A673 (cell line): Measurements from ENCODE around the gene CYP2A6. TPM values are rescaled to one million over a fixed set of nuclear protein-coding genes. Genes with fewer than 3 reads are reported as not detected.

ENCODE experiments used
- BruUV-seq: library from RNA; stranded (reverse); fragments of 400-500 nt; replicated peaks from 2 replicates; lab custom pipeline; 2021; lab: Mats Ljungman, UMichigan
- CTCF ChIA-PET: fragments of 300-600 bp; sonication (Branson Sonifier 250); formaldehyde crosslinking; loops from one replicate; lab custom pipeline; 2022; ENCODE audit warnings: antibody characterized with exemption; lab: Charles Lee
- POLR2A ChIA-PET: fragments of 300-600 bp; sonication (Branson Sonifier 250); formaldehyde crosslinking; loops from one replicate; lab custom pipeline; 2022; ENCODE audit warnings: antibody characterized with exemption; ENCODE audit not compliant: low non-redundant PET; lab: Charles Lee
- DNase-seq: peaks from one replicate; pipeline ENCODE4 v3.0.0-alpha.2; 2015; ENCODE audit warnings: low spot score
- H3K27ac ChIP-seq: fragments of 200-600 bp; sonication (generic); 2 replicates; pipeline ENCODE4 v1.5.1; 2016; ENCODE audit warnings: mixed run types, low read depth, mild to moderate bottlenecking, mixed read lengths, antibody characterized with exemption, low read length; ENCODE audit not compliant: poor library complexity, severe bottlenecking
- H3K27me3 ChIP-seq: fragments of 200-600 bp; sonication (generic); replicated peaks from 2 replicates; pipeline ENCODE4 v1.6.1; 2017; ENCODE audit warnings: mixed run types, low read depth, mild to moderate bottlenecking, mixed read lengths, antibody characterized with exemption, low read length; ENCODE audit not compliant: insufficient read depth, poor library complexity
- H3K36me3 ChIP-seq: fragments of 200-600 bp; sonication (generic); 2 replicates; pipeline ENCODE4 v1.6.1; 2016; ENCODE audit warnings: mixed run types, mild to moderate bottlenecking, mixed read lengths, antibody characterized with exemption, low read length; ENCODE audit not compliant: insufficient read depth, poor library complexity, severe bottlenecking
- H3K4me1 ChIP-seq: fragments of 200-600 bp; sonication (generic); 2 replicates; pipeline ENCODE4 v1.6.1; 2017; ENCODE audit warnings: mixed run types, mild to moderate bottlenecking, mixed read lengths, antibody characterized with exemption, low read length; ENCODE audit not compliant: insufficient read depth, poor library complexity, severe bottlenecking
- H3K4me3 ChIP-seq: fragments of 200-600 bp; sonication (generic); 2 replicates; pipeline ENCODE4 v1.5.1; 2016; ENCODE audit warnings: low read depth, mixed run types, mild to moderate bottlenecking, mixed read lengths, low read length; ENCODE audit not compliant: poor library complexity, severe bottlenecking
- H3K9me3 ChIP-seq: fragments of 200-600 bp; sonication (generic); 2 replicates; pipeline ENCODE4 v1.6.1; 2016; ENCODE audit warnings: mixed run types, low read depth, mild to moderate bottlenecking, mixed read lengths, antibody characterized with exemption, low read length; ENCODE audit not compliant: poor library complexity, severe bottlenecking
- CTCF ChIP-seq: fragments of 300-800, 200-600 bp; sonication (generic); conservative IDR thresholded peaks from 2 replicates; pipeline ENCODE4 v1.5.1; 2017; ENCODE audit warnings: low read depth, mild to moderate bottlenecking, antibody characterized with exemption, low read length, moderate library complexity, mixed read lengths
- EZH2 ChIP-seq: fragments of 200-600 bp; sonication (generic); IDR thresholded peaks from 2 replicates; pipeline ENCODE4 v1.6.1; 2017; ENCODE audit warnings: borderline replicate concordance, low read depth, mild to moderate bottlenecking, mixed read lengths, antibody characterized with exemption, low read length; ENCODE audit not compliant: poor library complexity, severe bottlenecking
- intact Hi-C: fragments of 100-400 bp; cut with micrococcal nuclease; formaldehyde crosslinking; loops from one replicate; pipeline ENCODE4 v1.10.0; 2022; ENCODE audit not compliant: unreplicated experiment
- total RNA-seq: library from RNA; stranded (reverse); gene quantifications from 2 replicates; pipeline ENCODE4 v1.2.3, GENCODE V29; 2021

CYP2A6 gene
- total RNA-seq, 1 experiment from 2014 or later = not detected

GRCh38 chr19:40803170-40803856, 46.9 kb downstream of the CYP2A6 start:
- ChIA-PET CTCF (no interaction called here), POLR2A (no interaction called here)
- peaks cover 42% of the 10 kb centered on the region for H3K36me3 ChIP-seq
- peaks cover 64% of the 10 kb centered on the region for H3K4me1 ChIP-seq
- TF ChIP-seq CTCF = no peak
- no peak for TF ChIP-seq EZH2
- no peaks in the 10 kb centered on the region for H3K9me3 ChIP-seq
- intact Hi-C loops = loop anchor here (10.0 kb wide), 1 partner anchor 89 kb away; the partner anchor contains the start of genes COQ8B and ITPKC
- no peak for DNase-seq
- H3K27ac ChIP-seq = peak overlapping the region; percentile 58
- no TSS peak for BruUV-seq
- H3K27me3 ChIP-seq = no peaks in the 10 kb centered on the region
- H3K4me3 ChIP-seq = no peak overlapping the region

GRCh38 chr19:40802300-40803169, 47.7 kb downstream of the CYP2A6 start:
- intact Hi-C loops = loop anchor here (10.0 kb wide), 1 partner anchor 88 kb away; the partner anchor contains the start of genes COQ8B and ITPKC
- no peaks in the 10 kb centered on the region for H3K27me3 ChIP-seq
- H3K9me3 ChIP-seq = no peaks in the 10 kb centered on the region
- no peak for DNase-seq
- no peak for TF ChIP-seq EZH2
- no peak for TF ChIP-seq CTCF
- H3K4me3 ChIP-seq = no peak overlapping the region
- CTCF ChIA-PET = no interaction called here
- BruUV-seq = no TSS peak
- H3K36me3 ChIP-seq = peaks cover 34% of the 10 kb centered on the region
- H3K4me1 ChIP-seq = peaks cover 67% of the 10 kb centered on the region
- peak overlapping the region; percentile 58 for H3K27ac ChIP-seq
- POLR2A ChIA-PET = no interaction called here

- POLR2A ChIA-PET = no interaction called here
- CTCF ChIA-PET = interaction anchor here (0.6 kb wide), 2 partner anchors 139 to 278 kb away, joined by 5 to 11 read pairs; no protein-coding TSS in a partner anchor
- intact Hi-C loops = loop anchor here (10.0 kb wide), 1 partner anchor 87 kb away; the partner anchor contains the start of genes COQ8B and ITPKC
Measured at GRCh38 chr19:40801426-40802299, 48.6 kb downstream of the CYP2A6 start.

More at GRCh38 chr19:40801426-40802299, 48.6 kb downstream of the CYP2A6 start:
- no peak for DNase-seq
- Histone ChIP-seq H3K4me3 (peak overlapping the region; percentile 97), H3K4me1 (peaks cover 62% of the 10 kb centered on the region), H3K27me3 (no peaks in the 10 kb centered on the region), H3K9me3 (no peaks in the 10 kb centered on the region), H3K27ac (peak overlapping the region; percentile 58), H3K36me3 (peaks cover 28% of the 10 kb centered on the region)
- TF ChIP-seq CTCF (no peak), EZH2 (no peak)
- TSS peak; percentile 73 for BruUV-seq
